GM21529 (cell line): ENCODE results near the gene CHML.
A peak's percentile ranks its signal among the peaks of the same experiment; 100 is the strongest.

Experiments
- ATAC-seq: cut with Tn5 transposase; IDR thresholded peaks from one replicate; pipeline ENCODE4 v1.9.1; 2021; ENCODE audit not compliant: unreplicated experiment

CHML gene

DNA sequence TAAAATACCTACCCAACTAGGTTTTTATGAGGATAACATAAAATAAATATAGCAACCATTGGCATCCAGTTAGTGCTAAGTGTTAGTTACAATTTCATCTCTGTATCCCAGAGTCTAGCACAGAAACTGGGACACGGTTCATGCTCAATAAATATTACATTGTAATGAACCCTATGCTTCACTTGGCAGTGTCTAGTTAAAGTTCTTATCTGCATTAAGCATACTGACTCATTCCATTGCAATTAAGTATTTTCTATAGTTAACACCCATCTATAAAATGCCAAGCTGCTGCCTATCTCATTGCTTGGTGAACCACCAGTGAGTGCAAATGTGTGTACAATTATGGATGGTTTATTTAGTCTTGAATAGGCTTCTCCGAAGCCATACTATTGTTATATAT is 15.2 kb downstream of the CHML start:
- ATAC-seq = no peak

DNA sequence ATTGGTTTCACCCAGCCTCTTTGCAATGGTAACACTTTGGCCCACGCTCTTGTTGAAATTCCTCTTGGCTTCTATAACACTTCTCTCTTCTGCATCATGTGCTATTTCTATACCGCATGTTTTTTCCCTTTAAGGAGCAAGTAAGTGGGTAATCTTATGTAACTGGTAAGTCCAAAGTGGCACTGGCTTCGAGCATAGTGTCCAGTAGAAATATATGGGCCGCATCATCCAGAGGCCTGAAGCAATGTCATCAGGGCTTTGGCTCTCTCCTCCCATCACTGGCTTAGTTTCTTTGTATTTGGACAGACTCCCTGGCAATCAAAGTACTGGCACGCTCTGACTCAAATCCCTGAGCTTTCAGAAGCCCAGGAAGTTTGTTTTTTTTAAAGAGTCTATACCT is 17.5 kb downstream of the CHML start:
- no peak for ATAC-seq

DNA sequence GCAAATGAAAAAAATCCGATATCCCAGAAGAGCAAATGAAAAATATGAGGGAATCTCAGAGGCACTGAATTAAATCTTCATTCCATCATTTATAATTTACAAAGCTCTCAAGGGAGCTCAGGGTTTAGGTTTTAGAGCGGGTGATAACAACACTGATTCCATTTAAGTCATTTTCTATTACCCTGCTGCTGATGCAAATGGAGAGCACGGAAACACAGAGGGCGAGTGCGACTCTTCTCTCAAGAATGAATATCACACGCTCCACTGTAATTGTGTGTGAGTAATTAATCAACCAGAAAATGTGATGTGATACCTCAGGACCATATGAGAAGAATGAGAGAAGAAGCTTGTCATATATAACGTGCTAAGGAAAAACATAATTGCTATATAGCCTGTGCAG is 22.7 kb downstream of the CHML start:
- ATAC-seq = no peak

DNA sequence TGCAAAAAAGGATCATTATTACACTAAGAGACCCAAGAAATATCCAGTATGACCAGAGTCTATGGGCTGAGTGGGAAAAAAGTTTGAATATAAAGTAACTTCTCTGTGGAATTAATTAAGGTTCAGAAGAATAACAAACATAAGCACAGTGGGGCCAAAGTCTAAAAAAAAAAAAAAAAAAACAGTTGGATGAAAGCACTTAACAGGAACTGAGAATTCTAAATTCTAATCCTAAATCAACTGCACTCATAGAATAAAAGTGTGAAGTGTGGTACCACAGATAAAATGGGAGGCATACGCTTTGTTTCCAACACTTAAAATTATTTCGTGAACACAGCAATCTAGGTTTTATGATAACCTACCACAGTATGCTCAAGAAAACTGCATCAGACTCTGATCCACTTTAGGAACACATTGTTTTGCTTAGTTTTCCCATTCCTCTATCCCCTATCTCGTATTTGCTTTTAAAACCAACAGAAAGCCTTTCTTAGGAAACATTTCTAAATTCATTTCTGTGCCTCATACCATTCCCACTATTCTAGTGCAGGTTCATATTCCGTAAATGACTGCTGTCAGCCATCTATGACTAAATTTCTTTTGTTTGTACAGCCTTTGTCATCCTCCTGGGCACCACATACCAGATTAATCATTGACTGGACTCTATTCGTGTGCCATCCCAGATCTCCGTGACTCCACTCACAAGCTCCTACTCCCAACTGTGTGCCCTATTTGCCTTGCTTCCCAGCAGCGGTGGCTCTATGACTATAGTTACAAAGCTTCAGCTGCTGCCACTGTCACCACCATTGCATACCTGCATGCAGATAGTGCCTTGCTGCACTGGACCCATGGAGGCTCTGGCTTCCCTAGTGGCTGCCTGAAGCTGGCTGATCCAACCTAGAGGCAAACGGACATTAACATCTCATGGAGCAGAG is 24.9 kb downstream of the CHML start:
- no peak for ATAC-seq

DNA sequence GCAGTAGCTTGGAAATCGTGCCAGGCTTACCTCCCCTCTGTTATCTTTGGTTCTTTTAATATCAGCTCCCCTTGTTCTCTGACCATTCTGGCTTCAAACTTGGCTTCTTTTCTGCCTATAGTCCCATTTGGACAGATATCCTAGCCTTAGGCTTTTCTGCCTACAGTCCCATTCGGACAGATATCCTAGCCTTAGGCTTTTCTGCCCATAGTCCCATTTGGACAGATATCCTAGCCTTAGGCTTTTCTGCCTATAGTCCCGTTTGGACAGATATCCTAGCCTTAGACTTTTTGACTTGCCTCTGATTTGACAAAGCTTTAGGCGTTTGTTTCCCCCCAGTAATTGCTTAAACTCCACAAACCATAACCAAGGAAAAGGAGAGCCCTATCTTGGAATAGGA is 25.6 kb downstream of the CHML start:
- no peak for ATAC-seq

DNA sequence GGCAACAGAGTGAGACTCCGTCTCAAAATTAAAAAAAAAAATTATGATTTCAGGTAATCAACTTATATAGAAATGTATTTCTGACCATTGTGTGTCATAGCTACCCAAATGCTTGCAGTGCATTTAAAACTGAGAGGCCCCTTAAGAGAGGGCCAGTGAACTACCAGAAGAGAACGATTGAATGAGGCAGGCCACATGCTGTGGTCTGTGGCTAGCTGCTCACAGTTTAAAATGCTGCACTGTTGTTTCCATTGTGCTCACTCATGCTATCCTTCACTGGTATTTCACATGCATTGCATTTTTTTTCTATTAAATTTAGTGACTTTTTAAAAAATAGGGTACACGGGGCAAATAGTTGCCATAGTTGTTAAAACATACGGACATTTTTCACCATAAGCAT is 26.0 kb downstream of the CHML start:
- ATAC-seq = no peak

DNA sequence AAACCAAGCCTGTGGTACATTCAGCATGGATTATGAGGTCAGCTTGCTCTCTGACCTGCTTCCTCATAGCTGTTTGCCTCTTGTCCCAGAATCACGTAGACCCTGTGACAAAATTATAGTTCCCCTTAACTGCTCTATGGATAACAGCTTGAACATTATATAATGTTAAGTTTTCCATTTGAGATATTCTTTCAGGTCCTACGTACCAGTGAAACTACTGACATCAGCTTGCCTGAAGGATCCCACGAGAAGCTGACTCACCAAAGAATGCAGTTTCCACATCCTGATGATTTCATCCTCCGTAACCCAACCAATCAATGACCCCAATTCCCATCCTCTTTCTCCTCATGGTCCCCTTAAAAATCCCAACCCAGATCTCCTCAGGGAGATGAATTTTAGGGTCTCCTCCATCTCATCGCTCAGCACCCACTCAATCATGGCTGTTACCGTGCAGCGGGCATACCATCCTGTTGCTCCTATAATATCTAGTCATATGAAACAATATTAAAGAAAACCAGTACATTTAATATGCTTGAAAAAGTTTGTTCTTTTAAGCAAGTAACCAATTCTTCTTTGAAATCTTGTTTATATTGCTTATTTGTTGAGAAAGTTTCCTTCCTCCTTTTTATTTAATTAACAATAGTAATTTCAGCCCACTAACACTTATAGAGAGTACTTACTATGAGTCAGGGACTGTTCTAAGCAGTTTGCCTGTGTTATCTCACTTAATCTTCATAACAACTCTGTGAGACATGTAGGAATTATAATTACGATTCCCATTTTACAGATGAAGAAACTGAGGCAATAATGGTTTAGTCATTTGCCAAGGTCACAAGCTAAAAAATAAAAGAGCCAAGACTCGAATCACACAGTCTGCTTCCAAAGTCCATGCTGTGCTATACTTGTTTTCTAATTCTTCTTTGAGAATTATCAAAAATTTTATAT is 27.4 kb downstream of the CHML start:
- no peak for ATAC-seq

DNA sequence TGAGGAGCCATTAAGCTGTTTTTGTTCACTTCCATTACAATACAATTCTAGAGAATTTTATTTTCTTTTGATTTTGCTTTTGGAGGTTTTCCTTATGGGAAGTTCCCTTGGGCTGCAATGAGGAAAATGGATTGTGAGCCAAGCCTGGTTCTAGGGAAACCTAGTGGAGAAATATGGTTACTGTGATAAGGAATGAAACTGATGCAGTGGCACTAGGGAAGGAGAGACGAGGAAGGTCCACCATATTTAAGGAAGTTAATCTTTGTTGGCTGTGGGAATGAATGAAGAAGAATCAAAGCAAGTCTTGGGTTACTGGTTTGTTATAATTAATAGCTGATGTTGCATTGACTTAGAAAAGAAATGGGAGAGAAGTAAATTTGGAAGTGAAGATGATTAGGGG is 28.4 kb downstream of the CHML start:
- no peak for ATAC-seq

DNA sequence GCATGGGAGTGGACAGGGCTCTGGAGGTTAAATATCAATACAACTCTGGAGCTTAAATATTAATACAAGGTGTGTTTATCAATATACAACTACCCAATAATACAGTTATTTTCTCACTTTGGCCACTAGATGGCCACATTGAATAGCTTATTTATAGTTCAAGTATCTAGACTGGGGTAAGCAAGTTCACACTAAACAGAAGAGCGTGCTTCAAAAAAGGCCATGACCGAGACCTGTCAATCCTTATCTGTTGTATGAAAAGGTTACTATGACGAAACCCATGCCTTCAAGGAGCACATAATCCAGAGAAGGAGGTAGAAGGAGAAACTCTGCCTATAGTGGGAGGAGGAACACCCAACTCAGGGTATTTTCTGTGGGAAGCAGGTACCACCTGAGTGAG is 29.1 kb downstream of the CHML start:
- ATAC-seq = peak; percentile 91

DNA sequence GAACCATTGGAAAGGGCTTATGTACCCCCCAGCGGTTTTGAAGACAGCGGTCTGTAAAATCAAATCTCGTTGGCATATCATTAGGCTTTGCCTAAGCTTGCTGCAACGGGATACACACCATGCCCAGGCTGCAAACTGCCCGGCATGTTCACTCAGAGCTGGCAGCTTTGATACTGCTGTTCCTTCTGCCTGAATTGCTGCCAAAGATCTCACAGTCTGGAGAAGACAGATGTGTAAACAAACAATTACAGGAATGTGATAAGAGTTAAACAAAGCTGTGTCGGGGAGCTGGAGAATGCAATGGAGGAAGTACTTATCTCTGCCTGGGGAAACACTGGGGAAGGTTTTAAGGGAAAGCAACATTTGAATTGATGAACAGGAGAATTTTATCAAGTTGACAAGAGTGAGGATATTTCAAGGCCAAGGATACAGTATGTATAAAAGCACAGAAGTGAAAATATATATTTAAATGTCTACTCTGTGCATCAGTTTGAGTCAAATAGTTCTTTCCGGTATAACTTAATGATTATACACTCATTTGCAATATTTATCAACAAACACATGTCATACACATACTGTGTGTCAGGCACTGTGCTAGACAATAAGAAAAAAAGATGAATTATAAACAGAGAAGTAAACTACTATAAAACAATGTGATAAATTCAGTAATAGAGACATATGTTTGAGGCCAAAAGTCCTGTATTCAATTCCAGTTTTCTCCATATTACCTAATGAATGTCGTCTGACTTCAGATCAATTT is 29.9 kb downstream of the CHML start:
- ATAC-seq = no peak

DNA sequence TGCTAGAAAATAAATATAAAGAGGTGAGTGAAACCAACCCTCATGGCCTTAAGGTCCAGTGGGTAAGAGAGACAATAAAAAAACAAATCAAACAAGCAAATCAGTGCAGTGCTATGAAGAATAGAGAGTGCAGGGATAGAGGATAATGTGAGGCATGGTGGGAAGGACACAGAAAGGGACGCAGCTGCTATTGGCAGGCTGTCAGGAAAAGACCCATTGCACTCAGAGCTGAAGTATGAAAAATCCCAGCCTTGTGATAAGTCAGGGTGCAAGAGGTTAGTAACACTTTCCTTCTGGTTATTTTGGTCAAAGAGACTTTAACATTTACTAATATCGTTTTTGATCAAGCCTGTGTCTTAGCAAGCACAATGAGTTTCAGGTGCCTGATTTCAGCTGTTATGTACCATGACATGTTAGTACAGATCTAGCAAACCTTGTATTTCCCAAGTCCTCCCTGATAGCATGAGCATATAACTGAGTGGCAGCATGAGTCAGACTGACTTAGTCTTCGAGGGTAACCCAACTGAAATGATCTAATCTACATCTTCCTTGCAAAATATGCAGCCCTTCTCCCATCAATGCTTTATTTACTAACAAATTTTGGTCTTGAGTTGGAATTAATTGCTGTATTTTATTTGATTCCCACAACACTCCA is 31.7 kb downstream of the CHML start:
- ATAC-seq = no peak

DNA sequence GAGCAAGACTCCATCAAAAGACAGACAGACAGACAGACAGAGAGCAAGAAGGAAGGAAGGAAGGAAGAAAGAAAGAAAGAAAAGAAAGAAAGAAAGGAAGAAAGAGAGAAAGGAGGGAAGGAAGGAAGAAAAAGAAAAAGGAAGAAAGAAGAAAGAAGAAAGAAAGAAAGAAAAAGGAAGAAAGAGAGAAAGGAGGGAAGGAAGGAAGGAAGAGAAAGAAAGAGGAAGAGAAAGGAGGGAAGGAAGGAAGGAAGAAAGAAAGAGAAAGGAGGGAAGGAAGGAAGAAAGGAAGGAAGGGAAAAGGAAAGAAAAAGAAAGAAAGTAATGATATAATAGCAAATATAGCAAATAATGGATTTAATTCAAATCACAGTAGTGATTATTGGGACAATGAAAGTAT is 32.7 kb downstream of the CHML start:
- no peak for ATAC-seq

DNA sequence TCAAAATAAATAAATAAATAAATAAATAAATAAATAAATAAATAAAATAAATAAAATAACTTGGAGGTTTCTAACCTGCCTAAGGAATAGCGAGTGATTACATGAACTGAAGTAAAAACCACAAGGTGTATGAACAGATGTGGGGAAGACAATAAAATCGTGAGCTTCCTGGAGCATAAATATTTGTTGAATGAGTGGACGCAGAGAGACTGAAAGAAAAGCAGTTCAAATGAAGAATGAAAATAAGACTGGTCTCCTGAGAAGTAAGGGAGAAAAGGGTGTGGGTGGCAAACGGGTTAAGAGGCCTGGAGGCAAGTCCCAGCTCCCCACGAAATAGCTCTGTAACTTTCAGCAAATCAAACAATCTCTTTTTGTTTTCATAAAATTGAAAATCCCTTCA is 33.6 kb downstream of the CHML start:
- no peak for ATAC-seq

DNA sequence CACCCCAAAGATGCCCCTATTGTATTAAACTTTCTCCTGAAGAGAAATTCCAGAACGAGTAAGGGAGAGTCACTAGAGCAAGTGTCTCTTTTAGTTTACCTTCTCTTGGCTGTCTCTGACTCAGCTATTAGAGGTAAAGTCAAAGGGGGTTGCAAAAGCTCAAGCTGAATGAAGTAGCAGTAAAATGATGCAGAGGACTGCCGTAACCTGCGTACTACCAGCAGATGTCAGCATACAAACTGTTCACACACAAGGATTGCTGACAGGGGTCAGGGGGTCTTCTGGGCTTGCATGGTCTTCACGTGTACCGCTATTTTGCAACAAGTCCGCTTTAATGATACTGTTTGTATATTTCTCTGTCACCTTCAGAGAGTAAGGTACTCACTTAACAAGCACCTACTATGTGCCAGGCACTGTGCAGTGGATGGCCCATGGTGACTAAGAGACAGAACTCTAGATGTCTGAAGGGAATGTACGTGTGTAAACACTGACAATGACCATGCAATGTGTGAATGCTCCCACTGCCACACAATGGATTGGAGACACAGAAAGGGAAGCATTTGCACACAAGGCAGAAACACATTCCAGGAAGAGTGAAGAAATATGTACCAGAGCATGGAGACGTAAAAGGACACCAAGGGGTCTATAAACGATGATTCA is 34.9 kb downstream of the CHML start:
- no peak for ATAC-seq

DNA sequence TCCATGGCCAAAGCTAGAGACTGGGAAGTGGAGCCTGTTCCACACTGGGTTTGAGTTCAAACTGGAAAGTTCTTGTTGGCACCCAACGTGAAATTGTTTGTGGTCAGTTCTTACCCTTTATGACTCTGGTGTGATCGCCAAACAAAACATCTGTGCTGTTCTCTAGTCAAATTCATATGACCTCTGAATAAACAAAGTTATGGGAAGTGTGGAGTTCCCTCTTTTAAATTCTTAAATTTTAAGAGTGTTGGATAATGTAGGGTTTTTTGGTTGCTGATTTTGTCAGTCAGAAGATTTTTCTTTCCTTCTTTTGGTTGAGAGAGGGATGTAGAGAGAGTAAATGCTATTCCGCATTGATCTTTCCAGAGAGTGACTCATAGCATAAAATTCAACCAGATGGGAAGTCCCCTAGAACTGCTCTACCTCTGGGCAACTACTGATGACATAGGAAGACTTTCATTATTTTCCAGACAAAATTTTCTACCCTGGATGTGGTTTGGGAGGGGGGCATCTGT is 36.4 kb downstream of the CHML start:
- no peak for ATAC-seq

DNA sequence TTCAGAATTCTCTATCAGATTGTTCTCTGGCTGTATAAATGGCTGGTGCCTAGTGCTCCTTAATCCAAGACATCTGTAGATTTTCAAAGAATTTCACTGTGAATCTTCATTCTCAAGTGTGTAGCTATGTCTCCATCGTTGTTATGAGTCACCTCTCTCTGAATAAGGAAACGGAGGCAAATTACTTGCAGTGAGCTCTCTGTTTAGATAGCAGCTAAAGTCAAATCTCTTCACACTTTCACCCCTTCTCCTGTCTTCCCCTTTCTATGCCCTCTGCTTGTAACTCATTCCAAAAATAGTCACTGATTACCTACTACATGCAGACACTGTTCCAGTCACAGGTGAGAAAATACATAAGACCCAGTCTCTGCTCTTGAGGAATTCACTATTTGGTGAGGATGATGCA is 39.7 kb downstream of the CHML start:
- ATAC-seq = peak; percentile 92

DNA sequence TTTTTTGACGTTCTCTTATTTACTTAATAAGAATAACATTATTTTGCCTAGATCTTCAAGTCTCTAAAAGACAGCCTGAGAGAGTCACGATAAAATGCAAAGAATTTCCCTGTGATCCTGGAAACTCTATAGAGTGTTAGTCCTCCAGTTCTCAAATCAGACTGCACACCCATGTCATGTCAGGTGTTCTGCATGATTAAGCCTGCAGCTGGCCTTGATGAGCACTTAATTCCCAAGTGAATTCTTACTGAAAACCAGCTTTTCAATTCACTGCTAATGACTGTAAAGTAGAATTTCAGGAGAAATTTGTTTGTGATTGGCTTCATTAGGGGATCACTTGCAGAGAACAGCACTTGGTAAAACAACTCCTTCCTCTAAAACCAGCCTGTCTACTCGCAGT is 41.9 kb downstream of the CHML start:
- ATAC-seq = peak; percentile 40

DNA sequence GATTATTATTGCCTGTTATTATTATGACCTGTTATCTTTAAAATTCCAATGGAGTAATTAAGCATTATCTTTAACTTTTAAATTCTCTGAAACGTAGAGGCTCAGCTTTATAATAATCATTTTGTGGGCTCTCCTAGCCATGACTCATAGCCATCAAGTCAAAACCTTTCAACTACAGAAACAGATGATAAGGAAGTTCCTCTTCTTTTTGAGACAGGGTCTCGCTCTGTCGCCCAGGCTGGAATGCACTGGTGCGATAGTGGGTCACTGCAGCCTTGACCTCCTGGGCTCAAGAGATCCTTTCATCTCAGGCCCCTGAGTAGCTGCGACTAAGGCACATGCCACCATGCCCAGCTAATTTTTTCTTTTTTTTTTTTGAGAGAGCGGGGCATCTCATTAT is 43.5 kb downstream of the CHML start:
- ATAC-seq = no peak

DNA sequence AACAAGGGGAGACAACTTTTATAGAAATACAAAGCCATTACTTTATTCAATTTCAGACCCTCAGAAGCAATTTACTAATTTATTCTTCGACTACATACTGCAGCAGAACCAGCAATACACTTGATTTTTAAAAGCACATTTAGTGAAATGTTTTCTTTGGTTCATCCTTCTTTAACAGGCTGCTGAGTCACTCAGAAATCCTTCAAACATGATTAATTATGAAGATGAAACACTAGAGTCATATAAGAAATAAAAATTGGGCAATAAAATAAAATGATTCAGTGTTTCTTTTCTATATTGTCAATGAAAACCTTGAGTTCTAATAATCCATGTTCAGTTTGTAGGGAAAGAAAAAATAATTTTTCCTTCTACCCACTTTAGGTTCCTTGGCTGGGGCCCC is 47.0 kb downstream of the CHML start:
- ATAC-seq = no peak
